Cardiac muscle cell (in vitro differentiated cells and primary cell): ENCODE results near the gene RECQL. TPM values are rescaled to one million over a fixed set of nuclear protein-coding genes. Genes with fewer than 3 reads are reported as not detected.
"Not testable (repeated sequence)": the region's sequence is repeated elsewhere in the genome, so short reads cannot be mapped to it uniquely, and the experiment has no call there.

Source experiments
- DNase-seq, 2 donors: peaks; one replicate each; pipeline versions ENCODE4 v3.0.0 to v3.0.0-alpha.2; 2010 to 2017; ENCODE audit warnings: low read depth in 1 of 2, low spot score in 1 of 2
- H3K27ac ChIP-seq: fragments of 200-600 bp; sonication (generic); 2 replicates; pipeline ENCODE4 v1.5.1; 2016
- H3K27me3 ChIP-seq: fragments of 200-600 bp; sonication (generic); 2 replicates; pipeline ENCODE4 v1.6.0; 2016; ENCODE audit warnings: control low read depth
- H3K36me3 ChIP-seq: fragments of 200-600 bp; sonication (generic); 2 replicates; pipeline ENCODE4 v1.5.1; 2016; ENCODE audit warnings: control low read depth
- H3K4me1 ChIP-seq: fragments of 200-600 bp; sonication (generic); 2 replicates; pipeline ENCODE4 v1.8.1; 2017; ENCODE audit warnings: low read depth, mild to moderate bottlenecking, mixed run types
- H3K4me3 ChIP-seq: fragments of 200-600 bp; sonication (generic); 2 replicates; pipeline ENCODE4 v1.5.1; 2016; ENCODE audit warnings: mild to moderate bottlenecking
- H3K9me3 ChIP-seq: fragments of 200-600 bp; sonication (generic); 2 replicates; pipeline ENCODE4 v1.5.1; 2017; ENCODE audit warnings: low read depth, mild to moderate bottlenecking, control low read depth
- polyA plus RNA-seq: library from polyadenylated mRNA; unstranded; fragments of >200 nt; fragmentation: Nextera tagmentation; extraction: Ambion mirVana; gene quantifications from 2 replicates; pipeline ENCODE4 v1.2.1, GENCODE V29; 2016
- total RNA-seq: library from RNA; depleted of rRNA; stranded (reverse); fragments of >200 nt; gene quantifications from 2 replicates; pipeline ENCODE4 v1.2.3, GENCODE V29; 2016
- TF ChIP-seq, protein P1 (sequence below): IDR thresholded peaks from 2 replicates; pipeline ENCODE4 v1.5.1; 2012; ENCODE audit warnings: low read depth, mild to moderate bottlenecking, low read length

RECQL gene
- total and polyA plus RNA-seq, 2 experiments from 2014 or later: 13.6 to 14.7 TPM

DNA sequence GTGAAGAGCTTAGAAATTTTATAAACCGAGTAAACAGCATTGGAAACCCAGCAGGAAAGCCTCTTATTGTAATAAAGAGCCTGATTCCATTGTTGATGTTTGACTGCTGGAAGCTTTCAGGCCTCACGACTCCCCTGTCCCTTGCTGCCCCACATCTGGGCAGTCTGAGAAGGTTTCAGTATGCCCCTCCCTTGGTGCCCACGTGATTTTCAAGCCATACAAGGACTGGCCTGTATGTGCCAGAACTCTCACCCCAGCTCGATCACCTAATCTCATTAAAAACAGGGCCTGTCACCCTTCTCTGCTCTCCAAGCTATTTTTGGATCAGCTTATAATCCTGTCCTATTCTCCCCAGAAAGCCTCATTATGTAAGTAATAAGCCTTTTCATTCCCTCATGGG, 71.4 kb downstream of the RECQL start:
- no peak for DNase-seq

DNA sequence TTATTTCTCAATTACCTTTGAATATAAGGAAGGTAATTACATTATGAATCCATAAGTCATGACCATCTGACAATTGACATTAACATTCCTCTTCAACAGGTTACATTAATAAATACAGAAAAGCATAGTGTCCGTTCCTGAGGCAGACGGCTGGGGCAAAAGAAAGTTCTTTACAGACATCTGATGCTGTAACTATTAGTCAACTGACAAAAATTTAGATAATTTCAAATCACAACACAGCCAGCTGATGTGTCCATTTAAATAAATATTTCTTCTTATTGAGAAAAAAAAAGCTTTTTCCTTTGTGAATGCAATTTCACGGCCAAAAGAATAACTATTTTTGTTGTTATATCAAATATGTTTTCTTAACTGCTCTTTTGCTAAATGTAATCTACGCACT, 73.2 kb downstream of the RECQL start:
- H3K27me3 ChIP-seq: no peaks in the 10 kb centered on the region
- TF ChIP-seq, protein P1, sequence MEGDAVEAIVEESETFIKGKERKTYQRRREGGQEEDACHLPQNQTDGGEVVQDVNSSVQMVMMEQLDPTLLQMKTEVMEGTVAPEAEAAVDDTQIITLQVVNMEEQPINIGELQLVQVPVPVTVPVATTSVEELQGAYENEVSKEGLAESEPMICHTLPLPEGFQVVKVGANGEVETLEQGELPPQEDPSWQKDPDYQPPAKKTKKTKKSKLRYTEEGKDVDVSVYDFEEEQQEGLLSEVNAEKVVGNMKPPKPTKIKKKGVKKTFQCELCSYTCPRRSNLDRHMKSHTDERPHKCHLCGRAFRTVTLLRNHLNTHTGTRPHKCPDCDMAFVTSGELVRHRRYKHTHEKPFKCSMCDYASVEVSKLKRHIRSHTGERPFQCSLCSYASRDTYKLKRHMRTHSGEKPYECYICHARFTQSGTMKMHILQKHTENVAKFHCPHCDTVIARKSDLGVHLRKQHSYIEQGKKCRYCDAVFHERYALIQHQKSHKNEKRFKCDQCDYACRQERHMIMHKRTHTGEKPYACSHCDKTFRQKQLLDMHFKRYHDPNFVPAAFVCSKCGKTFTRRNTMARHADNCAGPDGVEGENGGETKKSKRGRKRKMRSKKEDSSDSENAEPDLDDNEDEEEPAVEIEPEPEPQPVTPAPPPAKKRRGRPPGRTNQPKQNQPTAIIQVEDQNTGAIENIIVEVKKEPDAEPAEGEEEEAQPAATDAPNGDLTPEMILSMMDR: no peak
- no peaks in the 10 kb centered on the region for H3K36me3 ChIP-seq
- H3K27ac ChIP-seq: no peak overlapping the region
- no peaks in the 10 kb centered on the region for H3K9me3 ChIP-seq
- no peak overlapping the region for H3K4me3 ChIP-seq
- no peak for DNase-seq
- H3K4me1 ChIP-seq: no peaks in the 10 kb centered on the region

More for the DNA sequence above, 71.4 kb downstream of the RECQL start:
- Histone ChIP-seq H3K36me3 (no peaks in the 10 kb centered on the region), H3K27me3 (no peaks in the 10 kb centered on the region), H3K27ac (no peak overlapping the region), H3K9me3 (no peaks in the 10 kb centered on the region), H3K4me3 (no peak overlapping the region), H3K4me1 (no peaks in the 10 kb centered on the region)
- TF ChIP-seq, protein P1: no peak

DNA sequence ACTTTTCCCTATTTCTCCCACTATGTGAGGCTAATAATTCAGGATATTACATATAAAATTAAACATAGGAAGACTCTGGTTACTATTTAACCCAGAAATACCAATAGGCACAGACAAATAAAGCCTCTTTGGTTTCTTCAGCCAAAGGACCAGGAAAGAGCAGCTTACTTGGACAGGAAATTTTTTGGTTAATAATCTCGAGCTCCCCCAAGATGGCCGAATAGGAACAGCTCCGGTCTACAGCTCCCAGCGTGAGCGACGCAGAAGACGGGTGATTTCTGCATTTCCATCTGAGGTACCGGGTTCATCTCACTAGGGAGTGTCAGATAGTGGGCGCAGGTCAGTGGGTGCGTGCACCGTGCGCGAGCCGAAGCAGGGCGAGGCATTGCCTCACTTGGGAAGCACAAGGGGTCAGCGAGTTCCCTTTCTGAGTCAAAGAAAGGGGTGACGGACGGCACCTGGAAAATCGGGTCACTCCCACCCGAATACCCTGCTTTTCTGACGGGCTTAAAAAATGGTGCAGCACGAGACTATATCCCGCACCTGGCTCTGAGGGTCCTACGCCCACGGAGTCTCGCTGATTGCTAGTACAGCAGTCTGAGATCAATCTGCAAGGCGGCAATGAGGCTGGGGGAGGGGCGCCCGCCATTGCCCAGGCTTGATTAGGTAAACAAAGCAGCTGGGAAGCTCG, 82.3 kb downstream of the RECQL start:
- not testable (repeated sequence) for DNase-seq, H3K27ac ChIP-seq, H3K9me3 ChIP-seq, H3K27me3 ChIP-seq, H3K4me3 ChIP-seq, H3K36me3 ChIP-seq, H3K4me1 ChIP-seq

Other genes starting within 250 kb of the RECQL start
- gene SLCO1A2, start 166.7 kb downstream of the RECQL start, total RNA-seq: 0.39 and 1.8 TPM in 2 replicates
- 1.9 and 2.9 TPM in 2 replicates for gene SLCO1A2, start 166.7 kb downstream of the RECQL start, polyA plus RNA-seq
- gene IAPP, start 128.7 kb downstream of the RECQL start, total RNA-seq: 0.09 and 0.14 TPM in 2 replicates
- not detected in 2 replicates for gene IAPP, start 128.7 kb downstream of the RECQL start, polyA plus RNA-seq
- gene PYROXD1, start 64.0 kb downstream of the RECQL start, total RNA-seq: 2.2 and 4.3 TPM in 2 replicates
- 3.6 and 4.4 TPM in 2 replicates for gene PYROXD1, start 64.0 kb downstream of the RECQL start, polyA plus RNA-seq
- gene GOLT1B, start 154 bp upstream of the RECQL start, total RNA-seq: 7.9 and 9.0 TPM in 2 replicates
- gene GOLT1B, start 154 bp upstream of the RECQL start, polyA plus RNA-seq: 13.1 and 18.9 TPM in 2 replicates
- gene SPX, start 24.7 kb upstream of the RECQL start, total RNA-seq: 1.5 and 3.0 TPM in 2 replicates
- gene SPX, start 24.7 kb upstream of the RECQL start, polyA plus RNA-seq: 1.1 and 2.4 TPM in 2 replicates
- not detected in 2 replicates for gene GYS2, start 103.2 kb upstream of the RECQL start, total RNA-seq
- not detected in 2 replicates for gene GYS2, start 103.2 kb upstream of the RECQL start, polyA plus RNA-seq
- 842 and 1,015 TPM in 2 replicates for gene LDHB, start 156.2 kb upstream of the RECQL start, total RNA-seq
- gene LDHB, start 156.2 kb upstream of the RECQL start, polyA plus RNA-seq: 1,645 and 1,792 TPM in 2 replicates